ENCODE measurements around the gene USH2A. TPM values are rescaled to one million over a fixed set of nuclear protein-coding genes. Genes with fewer than 3 reads are reported as not detected.
A peak's percentile ranks its signal among the peaks of the same experiment; 100 is the strongest.

The USH2A gene
- total RNA-seq, 2 donors from 2014 or later, result 0.62 to 3.1 TPM

GRCh38 chr1:215672482-215672881 lies 750.8 kb downstream of the USH2A start:
- no peaks in the 10 kb centered on the region for H3K9me3 ChIP-seq (ENCODE audit: control insufficient read depth, low read length)
- Mint-ChIP-seq H3K36me3 (ENCODE audit: low read depth) (no peaks in the 10 kb centered on the region), H3K4me1 (peaks cover 22% of the 10 kb centered on the region), H3K27ac (no peak overlapping the region), H3K4me3 (no peak overlapping the region), H3K27me3 (ENCODE audit: insufficient read depth) (no peaks in the 10 kb centered on the region), H3K9me3 (no peaks in the 10 kb centered on the region)
- H3K27ac ChIP-seq (ENCODE audit: low read depth, low read length), result no peak overlapping the region
- no peak overlapping the region for H3K4me3 ChIP-seq (ENCODE audit: low read length)
- DNase-seq, result no peak
- no peaks in the 10 kb centered on the region for H3K36me3 ChIP-seq (ENCODE audit: control insufficient read depth, insufficient read depth, low read length)
- no peaks in the 10 kb centered on the region for H3K4me1 ChIP-seq (ENCODE audit: control insufficient read depth, insufficient read depth, low read length)
- no peak overlapping the region for H3K9ac ChIP-seq (ENCODE audit: extremely low read depth, low read length, poor library complexity, severe bottlenecking)
- WGBS, 2 experiments (ENCODE audit: insufficient coverage in 1 of 2, insufficient read length in 1 of 2), result 86 to 91% methylated on average over 1 of the region's 2 CpGs
- no peaks in the 10 kb centered on the region for H3K27me3 ChIP-seq (ENCODE audit: control insufficient read depth, insufficient read depth, low read length, poor library complexity, severe bottlenecking)
- TF ChIP-seq CTCF (conservative IDR thresholded peaks at IDR 0.05), result peak; percentile 31

GRCh38 chr1:215669806-215670491 lies 753.3 kb downstream of the USH2A start:
- no peak overlapping the region for H3K27ac ChIP-seq (ENCODE audit: low read depth, low read length)
- no peak for TF ChIP-seq CTCF (conservative IDR thresholded peaks at IDR 0.05)
- no peaks in the 10 kb centered on the region for H3K4me1 ChIP-seq (ENCODE audit: control insufficient read depth, insufficient read depth, low read length)
- peaks cover 24% of the 10 kb centered on the region for H3K4me1 Mint-ChIP-seq
- WGBS, 2 experiments (ENCODE audit: insufficient coverage in 1 of 2, insufficient read length in 1 of 2), result 33 to 68% methylated on average over 2 to 4 of the region's 4 CpGs
- no peak overlapping the region for H3K27ac Mint-ChIP-seq
- H3K36me3 Mint-ChIP-seq (ENCODE audit: low read depth), result no peaks in the 10 kb centered on the region
- no peaks in the 10 kb centered on the region for H3K27me3 ChIP-seq (ENCODE audit: control insufficient read depth, insufficient read depth, low read length, poor library complexity, severe bottlenecking)
- H3K9me3 Mint-ChIP-seq, result no peaks in the 10 kb centered on the region
- H3K9me3 ChIP-seq (ENCODE audit: control insufficient read depth, low read length), result no peaks in the 10 kb centered on the region
- H3K27me3 Mint-ChIP-seq (ENCODE audit: insufficient read depth), result no peaks in the 10 kb centered on the region
- no peak overlapping the region for H3K4me3 Mint-ChIP-seq
- H3K4me3 ChIP-seq (ENCODE audit: low read length), result no peak overlapping the region
- peak; percentile 70 for DNase-seq
- no peaks in the 10 kb centered on the region for H3K36me3 ChIP-seq (ENCODE audit: control insufficient read depth, insufficient read depth, low read length)
- no peak overlapping the region for H3K9ac ChIP-seq (ENCODE audit: extremely low read depth, low read length, poor library complexity, severe bottlenecking)

- Histone ChIP-seq H3K27me3 (ENCODE audit: control insufficient read depth, insufficient read depth, low read length, poor library complexity, severe bottlenecking) (no peaks in the 10 kb centered on the region), H3K4me3 (ENCODE audit: low read length) (no peak overlapping the region), H3K27ac (ENCODE audit: low read depth, low read length) (no peak overlapping the region), H3K36me3 (ENCODE audit: control insufficient read depth, insufficient read depth, low read length) (no peaks in the 10 kb centered on the region), H3K9ac (ENCODE audit: extremely low read depth, low read length, poor library complexity, severe bottlenecking) (no peak overlapping the region), H3K9me3 (ENCODE audit: control insufficient read depth, low read length) (no peaks in the 10 kb centered on the region), H3K4me1 (ENCODE audit: control insufficient read depth, insufficient read depth, low read length) (no peaks in the 10 kb centered on the region)
- 95% methylated on average over 2 of the region's 2 CpGs; no CpG with 5 or more reads in 1 of the 2 experiments for WGBS, 2 experiments (ENCODE audit: insufficient coverage in 1 of 2, insufficient read length in 1 of 2)
- Mint-ChIP-seq H3K9me3 (no peaks in the 10 kb centered on the region), H3K4me1 (peaks cover 24% of the 10 kb centered on the region), H3K27ac (no peak overlapping the region), H3K27me3 (ENCODE audit: insufficient read depth) (no peaks in the 10 kb centered on the region), H3K4me3 (no peak overlapping the region), H3K36me3 (ENCODE audit: low read depth) (no peaks in the 10 kb centered on the region)
- no peak for DNase-seq
- TF ChIP-seq CTCF (conservative IDR thresholded peaks at IDR 0.05), result no peak
Measured at GRCh38 chr1:215667761-215668160, 755.5 kb downstream of the USH2A start.

Measured in endodermal cell (in vitro differentiated cells).